Measurements from ENCODE around the gene BTBD9.

- TF ChIP-seq EZH2 (IDR thresholded peaks at IDR 0.05; ENCODE audit: insufficient read depth, poor library complexity, severe bottlenecking): no peak
- TF ChIP-seq EZH2phosphoT487 (IDR thresholded peaks at IDR 0.05; ENCODE audit: insufficient read depth, low read depth): no peak
These were observed 186.7 kb downstream of the BTBD9 start for GRCh38 chr6:38452816-38453660.

Data from GM23248 (cell line).